ENCODE results near the gene CARD19. TPM values are rescaled to one million over a fixed set of nuclear protein-coding genes. Genes with fewer than 3 reads are reported as not detected.

Gene CARD19
- total RNA-seq: 10 to 100 TPM; 49.6 to 82.4 (median 70.9) TPM

- intact Hi-C loops (cut with DNase I; ENCODE audit: low total_unique reads): loop anchor here (2.0 to 10.0 kb wide), 6 partner anchors 36 to 1674 kb away; partner anchors contain the start of genes IARS1, NFIL3, NINJ1 and ZNF484
- Histone ChIP-seq H3K4me3 (peak within 1 kb of the TSS; percentile 67 to 96 (median 90)), H3K27me3 (no peaks in the 10 kb centered on the region), H3K27ac (peak within 1 kb of the TSS; percentile 91 to 100 (median 100)), H3K36me3 (no peaks in the 10 kb centered on the region), H3K9me3 (no peaks in the 10 kb centered on the region), H3K4me1 (peaks cover 35 to 43% of the 10 kb centered on the region in 2 donors)
- in situ Hi-C loops (cut with MboI; ENCODE audit: low sequenced_read_pairs in 4 of 4): no loop called here
- TF ChIP-seq POLR2A (IDR thresholded peaks at IDR 0.05) (peak; percentile 99), CTCF (IDR thresholded peaks at IDR 0.05 in 4 of 5, conservative IDR thresholded peaks at IDR 0.05 in 1 of 5) (peak in 1 of 5 experiments; percentile 11)
- ATAC-seq (peak; percentile 34 to 71), DNase-seq (peak; percentile 48 to 71)
Measured at GRCh38 chr9:93096131-93096802, at the start of gene CARD19. Gene CARD19 (plus strand): TSS chr9:93096217. CDS start chr9:93096346, 129 bp downstream.

GRCh38 chr9:93048566-93049448, 47.2 kb upstream of the CARD19 start:
- DNase-seq (no peak), ATAC-seq (no peak)
- Histone ChIP-seq H3K36me3 (no peaks in the 10 kb centered on the region), H3K27me3 (no peaks in the 10 kb centered on the region), H3K4me1 (no peaks in the 10 kb centered on the region), H3K9me3 (no peaks in the 10 kb centered on the region), H3K4me3 (no peak overlapping the region), H3K27ac (no peak overlapping the region)
- no peak for TF ChIP-seq POLR2A (IDR thresholded peaks at IDR 0.05)
- TF ChIP-seq CTCF (IDR thresholded peaks at IDR 0.05 in 4 of 5, conservative IDR thresholded peaks at IDR 0.05 in 1 of 5): no peak
- in situ Hi-C loops (cut with MboI; ENCODE audit: low sequenced_read_pairs in 4 of 4): no loop called here
- intact Hi-C loops (cut with DNase I; ENCODE audit: low total_unique reads): no loop called here

DNA sequence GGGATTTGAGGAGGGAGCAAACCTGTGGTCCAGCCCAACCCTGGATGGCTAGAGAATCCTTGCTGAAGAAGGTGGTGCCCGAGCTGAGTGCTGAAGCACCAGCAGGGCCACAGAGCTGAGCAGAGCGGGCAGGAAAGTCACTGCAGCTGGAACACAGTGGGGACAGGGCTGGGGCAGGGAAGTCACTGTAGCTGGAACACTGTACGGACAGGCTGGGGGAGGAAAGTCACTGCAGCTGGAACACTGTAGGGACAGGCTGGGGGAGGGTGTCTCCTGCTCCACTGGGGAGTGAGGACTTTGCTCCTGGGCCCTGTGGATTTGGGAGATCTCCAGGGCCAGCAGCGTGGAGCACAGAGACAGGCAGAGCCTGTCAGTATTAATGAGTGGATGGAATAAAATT, 46.5 kb upstream of the CARD19 start:
- no peak overlapping the region for H3K4me3 ChIP-seq
- H3K36me3 ChIP-seq: no peaks in the 10 kb centered on the region
- intact Hi-C loops (cut with DNase I; ENCODE audit: low total_unique reads): no loop called here
- in situ Hi-C loops (cut with MboI; ENCODE audit: low sequenced_read_pairs in 4 of 4): no loop called here
- TF ChIP-seq POLR2A (IDR thresholded peaks at IDR 0.05) (no peak), CTCF (IDR thresholded peaks at IDR 0.05 in 4 of 5, conservative IDR thresholded peaks at IDR 0.05 in 1 of 5) (no peak)
- ATAC-seq (no peak), DNase-seq (no peak)
- H3K27ac ChIP-seq: no peak overlapping the region
- H3K4me1 ChIP-seq: no peaks in the 10 kb centered on the region
- no peaks in the 10 kb centered on the region for H3K27me3 ChIP-seq
- H3K9me3 ChIP-seq: no peaks in the 10 kb centered on the region

GRCh38 chr9:93050231-93050630, 45.8 kb upstream of the CARD19 start:
- intact Hi-C loops (cut with DNase I; ENCODE audit: low total_unique reads): no loop called here
- H3K27ac ChIP-seq: no peak overlapping the region
- no peak for ATAC-seq
- H3K36me3 ChIP-seq: no peaks in the 10 kb centered on the region
- no peak for TF ChIP-seq CTCF (IDR thresholded peaks at IDR 0.05 in 4 of 5, conservative IDR thresholded peaks at IDR 0.05 in 1 of 5)
- TF ChIP-seq POLR2A (IDR thresholded peaks at IDR 0.05): no peak
- no peaks in the 10 kb centered on the region for H3K4me1 ChIP-seq
- no peaks in the 10 kb centered on the region for H3K27me3 ChIP-seq
- in situ Hi-C loops (cut with MboI; ENCODE audit: low sequenced_read_pairs in 4 of 4): no loop called here
- H3K9me3 ChIP-seq: no peaks in the 10 kb centered on the region
- no peak for DNase-seq
- no peak overlapping the region for H3K4me3 ChIP-seq

Measured in gastrocnemius medialis (tissue), 4 donors.